ENCODE data around the gene PRKN. TPM values are rescaled to one million over a fixed set of nuclear protein-coding genes. Genes with fewer than 3 reads are reported as not detected.

Gene PRKN
- total and polyA plus RNA-seq, 2 experiments from 2014 or later: 1.2 to 2.3 TPM

GRCh38 chr6:161526794-161527193 is 1200.8 kb downstream of the PRKN start:
- H3K9ac ChIP-seq: no peak overlapping the region
- H3K4me2 ChIP-seq (ENCODE audit: unreplicated experiment): no peak overlapping the region
- no peaks in the 10 kb centered on the region for H3F3A ChIP-seq (ENCODE audit: insufficient read depth)
- in situ Hi-C loops (cut with MboI): no loop called here
- no peaks in the 10 kb centered on the region for H3K36me3 ChIP-seq (ENCODE audit: low read depth)
- H3K27me3 ChIP-seq (replicated peaks; ENCODE audit: insufficient read depth): no peaks in the 10 kb centered on the region
- H3K9me2 ChIP-seq (ENCODE audit: insufficient read depth): no peaks in the 10 kb centered on the region
- no peak overlapping the region for H3K4me3 ChIP-seq
- 45 to 67% methylated on average over 1 of the region's 1 CpG for WGBS, 2 experiments (ENCODE audit: low coverage in 1 of 2, low lambda C conversion rate in 2 of 2, missing lambda C conversion rate in 2 of 2)
- H3K4me1 ChIP-seq (ENCODE audit: insufficient read depth): no peaks in the 10 kb centered on the region
- H4K20me1 ChIP-seq (ENCODE audit: insufficient read depth): no peaks in the 10 kb centered on the region
- H3K9me3 ChIP-seq (ENCODE audit: low read depth): no peaks in the 10 kb centered on the region
- H2AFZ ChIP-seq: no peak overlapping the region
- TF ChIP-seq EZH2phosphoT487 (IDR thresholded peaks at IDR 0.05; ENCODE audit: insufficient read depth, low read depth) (no peak), EZH2 (IDR thresholded peaks at IDR 0.05; ENCODE audit: insufficient read depth, poor library complexity, severe bottlenecking) (no peak)
- no peak for DNase-seq
- no peak overlapping the region for H3K27ac ChIP-seq
- H3K79me2 ChIP-seq (ENCODE audit: insufficient read depth): no peaks in the 10 kb centered on the region

- no peak for TF ChIP-seq EZH2phosphoT487 (IDR thresholded peaks at IDR 0.05; ENCODE audit: insufficient read depth, low read depth)
- no peak for TF ChIP-seq EZH2 (IDR thresholded peaks at IDR 0.05; ENCODE audit: insufficient read depth, poor library complexity, severe bottlenecking)
- in situ Hi-C loops (cut with MboI): no loop called here
Observed at GRCh38 chr6:161523362-161523761, 1204.2 kb downstream of the PRKN start.

DNA sequence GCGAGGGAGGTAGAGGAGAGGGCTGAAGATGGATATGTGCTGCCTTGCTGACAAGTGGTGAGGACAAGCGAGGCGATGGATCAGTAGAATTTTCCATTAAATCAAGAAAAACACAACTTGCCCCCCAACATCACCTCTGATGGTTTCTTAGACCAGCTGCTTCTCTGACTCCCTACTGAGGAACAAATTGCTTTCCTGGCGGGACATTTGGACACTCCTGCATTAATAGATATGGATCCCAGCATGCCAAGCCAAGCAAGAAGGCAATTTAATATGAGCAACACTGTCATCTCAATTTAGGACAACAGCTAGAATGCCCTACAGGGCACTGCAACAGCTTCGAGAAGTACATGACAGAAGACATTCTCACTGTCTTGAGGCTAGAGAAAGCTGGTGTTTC is 1205.3 kb downstream of the PRKN start:
- no peak overlapping the region for H3K4me3 ChIP-seq
- no peaks in the 10 kb centered on the region for H3K27me3 ChIP-seq (replicated peaks; ENCODE audit: insufficient read depth)
- H3K9ac ChIP-seq: no peak overlapping the region
- H3K27ac ChIP-seq: no peak overlapping the region
- no peak overlapping the region for H2AFZ ChIP-seq
- in situ Hi-C loops (cut with MboI): no loop called here
- 49 to 52% methylated on average over 5 of the region's 5 CpGs for WGBS, 2 experiments (ENCODE audit: low coverage in 1 of 2, low lambda C conversion rate in 2 of 2, missing lambda C conversion rate in 2 of 2)
- no peak for DNase-seq
- H3K9me2 ChIP-seq (ENCODE audit: insufficient read depth): no peaks in the 10 kb centered on the region
- H3K4me2 ChIP-seq (ENCODE audit: unreplicated experiment): no peak overlapping the region
- no peaks in the 10 kb centered on the region for H3F3A ChIP-seq (ENCODE audit: insufficient read depth)
- no peaks in the 10 kb centered on the region for H3K9me3 ChIP-seq (ENCODE audit: low read depth)
- H3K36me3 ChIP-seq (ENCODE audit: low read depth): no peaks in the 10 kb centered on the region
- no peaks in the 10 kb centered on the region for H4K20me1 ChIP-seq (ENCODE audit: insufficient read depth)
- H3K4me1 ChIP-seq (ENCODE audit: insufficient read depth): no peaks in the 10 kb centered on the region
- no peak for TF ChIP-seq EZH2phosphoT487 (IDR thresholded peaks at IDR 0.05; ENCODE audit: insufficient read depth, low read depth)
- no peak for TF ChIP-seq EZH2 (IDR thresholded peaks at IDR 0.05; ENCODE audit: insufficient read depth, poor library complexity, severe bottlenecking)
- no peaks in the 10 kb centered on the region for H3K79me2 ChIP-seq (ENCODE audit: insufficient read depth)

More at GRCh38 chr6:161523362-161523761, 1204.2 kb downstream of the PRKN start:
- Histone ChIP-seq H3K9ac (no peak overlapping the region), H3K9me3 (ENCODE audit: low read depth) (no peaks in the 10 kb centered on the region), H3K27me3 (replicated peaks; ENCODE audit: insufficient read depth) (no peaks in the 10 kb centered on the region), H3K36me3 (ENCODE audit: low read depth) (no peaks in the 10 kb centered on the region), H2AFZ (no peak overlapping the region), H3K4me1 (ENCODE audit: insufficient read depth) (no peaks in the 10 kb centered on the region), H3K27ac (no peak overlapping the region), H3K9me2 (ENCODE audit: insufficient read depth) (no peaks in the 10 kb centered on the region), H3K79me2 (ENCODE audit: insufficient read depth) (no peaks in the 10 kb centered on the region), H3F3A (ENCODE audit: insufficient read depth) (no peaks in the 10 kb centered on the region), H4K20me1 (ENCODE audit: insufficient read depth) (no peaks in the 10 kb centered on the region), H3K4me2 (ENCODE audit: unreplicated experiment) (no peak overlapping the region), H3K4me3 (no peak overlapping the region)
- DNase-seq: no peak
- 35 to 38% methylated on average over 2 of the region's 2 CpGs for WGBS, 2 experiments (ENCODE audit: low coverage in 1 of 2, low lambda C conversion rate in 2 of 2, missing lambda C conversion rate in 2 of 2)

- no peaks in the 10 kb centered on the region; the same call in 1 of the 2 replicates for H3K27me3 ChIP-seq (replicated peaks; ENCODE audit: insufficient read depth)
- no peak overlapping the region for H3K4me3 ChIP-seq
- H4K20me1 ChIP-seq (ENCODE audit: insufficient read depth): no peaks in the 10 kb centered on the region
- no peaks in the 10 kb centered on the region for H3F3A ChIP-seq (ENCODE audit: insufficient read depth)
- TF ChIP-seq EZH2 (IDR thresholded peaks at IDR 0.05; ENCODE audit: insufficient read depth, poor library complexity, severe bottlenecking) (no peak), EZH2phosphoT487 (IDR thresholded peaks at IDR 0.05; ENCODE audit: insufficient read depth, low read depth) (no peak)
- no peak overlapping the region for H3K27ac ChIP-seq
- H3K9ac ChIP-seq: no peak overlapping the region
- WGBS, 2 experiments (ENCODE audit: low coverage in 1 of 2, low lambda C conversion rate in 2 of 2, missing lambda C conversion rate in 2 of 2): 61 to 65% methylated on average over 9 of the region's 9 CpGs
- H3K4me2 ChIP-seq (ENCODE audit: unreplicated experiment): no peak overlapping the region
- no peaks in the 10 kb centered on the region for H3K9me2 ChIP-seq (ENCODE audit: insufficient read depth)
- H2AFZ ChIP-seq: no peak overlapping the region
- in situ Hi-C loops (cut with MboI): no loop called here
- H3K79me2 ChIP-seq (ENCODE audit: insufficient read depth): no peaks in the 10 kb centered on the region
- no peaks in the 10 kb centered on the region for H3K36me3 ChIP-seq (ENCODE audit: low read depth)
- H3K9me3 ChIP-seq (ENCODE audit: low read depth): no peaks in the 10 kb centered on the region
- no peaks in the 10 kb centered on the region for H3K4me1 ChIP-seq (ENCODE audit: insufficient read depth)
- no peak for DNase-seq
Observed at GRCh38 chr6:161511447-161512095, 1216.0 kb downstream of the PRKN start.
